GM23338 (cell line): ENCODE data around the gene TTC22. TPM values are rescaled to one million over a fixed set of nuclear protein-coding genes. Genes with fewer than 3 reads are reported as not detected.

Experiments
- ATAC-seq: fragments of 200-7000 bp; cut with Tn5 transposase; 3 replicates; pipeline ENCODE4 v1.9.1; 2020
- DNase-seq: peaks from one replicate; pipeline ENCODE4 v3.0.0-alpha.2; 2015; ENCODE audit warnings: low spot score
- H2AFZ ChIP-seq: fragments of 200-600 bp; sonication (generic); 2 replicates; pipeline ENCODE4 v1.8.0; 2016; ENCODE audit warnings: antibody characterized with exemption, mild to moderate bottlenecking, moderate library complexity
- H3F3A ChIP-seq: fragments of 200-600 bp; sonication (generic); replicated peaks from 2 replicates; pipeline ENCODE4 v1.8.0; 2017; ENCODE audit warnings: antibody characterized with exemption, mixed run types, low read depth
- H3K27ac ChIP-seq: fragments of 200-600 bp; sonication (generic); 2 replicates; pipeline ENCODE4 v1.6.1; 2016; ENCODE audit warnings: low read depth
- H3K27me3 ChIP-seq: fragments of 200-600 bp; sonication (generic); 2 replicates; pipeline ENCODE4 v1.8.0; 2016; ENCODE audit warnings: mild to moderate bottlenecking, mixed run types, moderate library complexity; ENCODE audit not compliant: insufficient read depth
- H3K36me3 ChIP-seq: fragments of 200-600 bp; sonication (generic); 2 replicates; pipeline ENCODE4 v1.8.0; 2016; ENCODE audit warnings: mild to moderate bottlenecking; ENCODE audit not compliant: insufficient read depth
- H3K4me1 ChIP-seq: fragments of 200-600 bp; sonication (generic); 2 replicates; pipeline ENCODE4 v1.8.0; 2016; ENCODE audit warnings: mild to moderate bottlenecking, moderate library complexity; ENCODE audit not compliant: insufficient read depth
- H3K4me2 ChIP-seq: fragments of 200-600 bp; sonication (generic); 2 replicates; pipeline ENCODE4 v1.7.1; 2017; ENCODE audit warnings: mixed run types
- H3K4me3 ChIP-seq: fragments of 200-600 bp; sonication (generic); 2 replicates; pipeline ENCODE4 v1.6.1; 2016; ENCODE audit warnings: mixed run types
- H3K79me2 ChIP-seq: fragments of 200-600 bp; sonication (generic); replicated peaks from 2 replicates; pipeline ENCODE4 v1.8.0; 2017; ENCODE audit warnings: mild to moderate bottlenecking; ENCODE audit not compliant: insufficient read depth
- H3K9me2 ChIP-seq: fragments of 200-600 bp; sonication (generic); 2 replicates; pipeline ENCODE4 v1.8.0; 2017; ENCODE audit not compliant: insufficient read depth
- H4K20me1 ChIP-seq: fragments of 200-600 bp; sonication (generic); replicated peaks from 2 replicates; pipeline ENCODE4 v1.8.0; 2017; ENCODE audit warnings: mild to moderate bottlenecking; ENCODE audit not compliant: insufficient read depth
- H3K27ac Mint-ChIP-seq: 2 replicates; pipeline ENCODE4 v1.8.0; 2020; ENCODE audit warnings: inconsistent platforms, mild to moderate bottlenecking, moderate library complexity, mixed read lengths
- H3K27me3 Mint-ChIP-seq: 3 replicates; pipeline ENCODE4 v1.8.0; 2022; ENCODE audit warnings: low read depth, mild to moderate bottlenecking, moderate library complexity, mixed read lengths, inconsistent platforms; ENCODE audit not compliant: insufficient read depth, poor library complexity
- H3K36me3 Mint-ChIP-seq: 3 replicates; pipeline ENCODE4 v1.8.0; 2021; ENCODE audit warnings: low read depth, mild to moderate bottlenecking, inconsistent platforms, moderate library complexity, mixed read lengths
- H3K4me1 Mint-ChIP-seq: 3 replicates; pipeline ENCODE4 v1.8.0; 2020; ENCODE audit warnings: mild to moderate bottlenecking, inconsistent platforms, mixed read lengths
- H3K4me3 Mint-ChIP-seq: 3 replicates; pipeline ENCODE4 v1.8.0; 2021; ENCODE audit warnings: moderate library complexity, mild to moderate bottlenecking, inconsistent platforms, mixed read lengths
- H3K9me3 Mint-ChIP-seq: 3 replicates; pipeline ENCODE4 v1.8.0; 2020; ENCODE audit warnings: moderate library complexity, mild to moderate bottlenecking, inconsistent platforms, mixed read lengths
- JUNB ChIP-seq: IDR thresholded peaks from one replicate; pipeline ENCODE4 v1.6.1; 2016; ENCODE audit warnings: antibody characterized with exemption; ENCODE audit not compliant: unreplicated experiment
- POLR2AphosphoS5 ChIP-seq: IDR thresholded peaks from 2 replicates; pipeline ENCODE4 v1.6.1; 2016; ENCODE audit warnings: antibody characterized with exemption, low read depth
- ZNF114 ChIP-seq: fragments of 250-450 bp; sonication (Bioruptor Pico); IDR thresholded peaks from 2 replicates; pipeline ENCODE4 v1.5.0; 2020; ENCODE audit warnings: mild to moderate bottlenecking, moderate library complexity
- ZNF331 ChIP-seq: fragments of 250-450 bp; sonication (Bioruptor Pico); IDR thresholded peaks from 2 replicates; pipeline ENCODE4 v1.5.0; 2020; ENCODE audit warnings: low read depth, mild to moderate bottlenecking, moderate library complexity
- polyA plus RNA-seq: library from polyadenylated mRNA; unstranded; fragments of >200 nt; fragmentation: Nextera tagmentation; extraction: Ambion mirVana; gene quantifications from 2 replicates; pipeline ENCODE4 v1.2.1, GENCODE V29; 2016
- total RNA-seq: library from RNA; depleted of rRNA; stranded (reverse); fragments of >200 nt; shearing (Covaris generic); gene quantifications from 2 replicates; pipeline ENCODE4 v1.2.3, GENCODE V29; 2014
- TF ChIP-seq, protein P1 (sequence below): IDR thresholded peaks from 2 replicates; pipeline ENCODE4 v1.6.1; 2016; ENCODE audit warnings: antibody characterized with exemption
- TF ChIP-seq, protein P2 (sequence below): IDR thresholded peaks from one replicate; pipeline ENCODE4 v1.6.1; 2018; ENCODE audit warnings: antibody characterized with exemption; ENCODE audit not compliant: unreplicated experiment
- TF ChIP-seq, protein P3 (sequence below): fragments of 250-450 bp; sonication (Bioruptor Pico); IDR thresholded peaks from 2 replicates; pipeline ENCODE4 v1.5.0; 2020; ENCODE audit warnings: mild to moderate bottlenecking, moderate library complexity

TTC22 gene
- total and polyA plus RNA-seq, 2 experiments from 2014 or later: 1.2 to 2.5 TPM

DNA sequence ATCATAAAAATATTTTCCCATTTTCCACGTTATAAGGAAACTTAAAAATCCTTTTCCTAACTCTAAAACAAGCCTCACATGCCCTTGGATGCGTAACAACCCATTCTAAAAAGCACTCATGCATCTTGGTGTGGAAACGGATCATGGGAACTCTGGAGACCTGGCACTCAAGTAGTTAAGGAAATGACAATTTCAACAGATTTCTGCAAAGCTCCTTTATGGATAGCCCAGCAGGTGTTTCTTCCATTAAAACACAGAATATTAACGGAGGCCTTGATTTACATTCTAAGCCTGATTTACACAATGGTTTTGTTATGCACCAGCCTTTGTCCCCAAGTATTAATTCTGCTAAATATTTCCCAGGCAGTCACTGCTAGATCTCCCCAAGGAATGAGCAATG, 49.7 kb downstream of the TTC22 start:
- H3K4me3 ChIP-seq: no peak overlapping the region
- H4K20me1 ChIP-seq: no peaks in the 10 kb centered on the region
- no peaks in the 10 kb centered on the region for H3K9me2 ChIP-seq
- no peak overlapping the region for H3K27ac ChIP-seq
- TF ChIP-seq, protein P1, sequence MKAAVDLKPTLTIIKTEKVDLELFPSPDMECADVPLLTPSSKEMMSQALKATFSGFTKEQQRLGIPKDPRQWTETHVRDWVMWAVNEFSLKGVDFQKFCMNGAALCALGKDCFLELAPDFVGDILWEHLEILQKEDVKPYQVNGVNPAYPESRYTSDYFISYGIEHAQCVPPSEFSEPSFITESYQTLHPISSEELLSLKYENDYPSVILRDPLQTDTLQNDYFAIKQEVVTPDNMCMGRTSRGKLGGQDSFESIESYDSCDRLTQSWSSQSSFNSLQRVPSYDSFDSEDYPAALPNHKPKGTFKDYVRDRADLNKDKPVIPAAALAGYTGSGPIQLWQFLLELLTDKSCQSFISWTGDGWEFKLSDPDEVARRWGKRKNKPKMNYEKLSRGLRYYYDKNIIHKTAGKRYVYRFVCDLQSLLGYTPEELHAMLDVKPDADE: no peak
- no peak for TF ChIP-seq ZNF331 (CRISPR knock-in tag)
- no peak for TF ChIP-seq ZNF114 (CRISPR knock-in tag)
- no peak for TF ChIP-seq JUNB
- no peak for TF ChIP-seq POLR2AphosphoS5
- TF ChIP-seq, protein P2, sequence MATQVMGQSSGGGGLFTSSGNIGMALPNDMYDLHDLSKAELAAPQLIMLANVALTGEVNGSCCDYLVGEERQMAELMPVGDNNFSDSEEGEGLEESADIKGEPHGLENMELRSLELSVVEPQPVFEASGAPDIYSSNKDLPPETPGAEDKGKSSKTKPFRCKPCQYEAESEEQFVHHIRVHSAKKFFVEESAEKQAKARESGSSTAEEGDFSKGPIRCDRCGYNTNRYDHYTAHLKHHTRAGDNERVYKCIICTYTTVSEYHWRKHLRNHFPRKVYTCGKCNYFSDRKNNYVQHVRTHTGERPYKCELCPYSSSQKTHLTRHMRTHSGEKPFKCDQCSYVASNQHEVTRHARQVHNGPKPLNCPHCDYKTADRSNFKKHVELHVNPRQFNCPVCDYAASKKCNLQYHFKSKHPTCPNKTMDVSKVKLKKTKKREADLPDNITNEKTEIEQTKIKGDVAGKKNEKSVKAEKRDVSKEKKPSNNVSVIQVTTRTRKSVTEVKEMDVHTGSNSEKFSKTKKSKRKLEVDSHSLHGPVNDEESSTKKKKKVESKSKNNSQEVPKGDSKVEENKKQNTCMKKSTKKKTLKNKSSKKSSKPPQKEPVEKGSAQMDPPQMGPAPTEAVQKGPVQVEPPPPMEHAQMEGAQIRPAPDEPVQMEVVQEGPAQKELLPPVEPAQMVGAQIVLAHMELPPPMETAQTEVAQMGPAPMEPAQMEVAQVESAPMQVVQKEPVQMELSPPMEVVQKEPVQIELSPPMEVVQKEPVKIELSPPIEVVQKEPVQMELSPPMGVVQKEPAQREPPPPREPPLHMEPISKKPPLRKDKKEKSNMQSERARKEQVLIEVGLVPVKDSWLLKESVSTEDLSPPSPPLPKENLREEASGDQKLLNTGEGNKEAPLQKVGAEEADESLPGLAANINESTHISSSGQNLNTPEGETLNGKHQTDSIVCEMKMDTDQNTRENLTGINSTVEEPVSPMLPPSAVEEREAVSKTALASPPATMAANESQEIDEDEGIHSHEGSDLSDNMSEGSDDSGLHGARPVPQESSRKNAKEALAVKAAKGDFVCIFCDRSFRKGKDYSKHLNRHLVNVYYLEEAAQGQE: no peak
- TF ChIP-seq, protein P3, sequence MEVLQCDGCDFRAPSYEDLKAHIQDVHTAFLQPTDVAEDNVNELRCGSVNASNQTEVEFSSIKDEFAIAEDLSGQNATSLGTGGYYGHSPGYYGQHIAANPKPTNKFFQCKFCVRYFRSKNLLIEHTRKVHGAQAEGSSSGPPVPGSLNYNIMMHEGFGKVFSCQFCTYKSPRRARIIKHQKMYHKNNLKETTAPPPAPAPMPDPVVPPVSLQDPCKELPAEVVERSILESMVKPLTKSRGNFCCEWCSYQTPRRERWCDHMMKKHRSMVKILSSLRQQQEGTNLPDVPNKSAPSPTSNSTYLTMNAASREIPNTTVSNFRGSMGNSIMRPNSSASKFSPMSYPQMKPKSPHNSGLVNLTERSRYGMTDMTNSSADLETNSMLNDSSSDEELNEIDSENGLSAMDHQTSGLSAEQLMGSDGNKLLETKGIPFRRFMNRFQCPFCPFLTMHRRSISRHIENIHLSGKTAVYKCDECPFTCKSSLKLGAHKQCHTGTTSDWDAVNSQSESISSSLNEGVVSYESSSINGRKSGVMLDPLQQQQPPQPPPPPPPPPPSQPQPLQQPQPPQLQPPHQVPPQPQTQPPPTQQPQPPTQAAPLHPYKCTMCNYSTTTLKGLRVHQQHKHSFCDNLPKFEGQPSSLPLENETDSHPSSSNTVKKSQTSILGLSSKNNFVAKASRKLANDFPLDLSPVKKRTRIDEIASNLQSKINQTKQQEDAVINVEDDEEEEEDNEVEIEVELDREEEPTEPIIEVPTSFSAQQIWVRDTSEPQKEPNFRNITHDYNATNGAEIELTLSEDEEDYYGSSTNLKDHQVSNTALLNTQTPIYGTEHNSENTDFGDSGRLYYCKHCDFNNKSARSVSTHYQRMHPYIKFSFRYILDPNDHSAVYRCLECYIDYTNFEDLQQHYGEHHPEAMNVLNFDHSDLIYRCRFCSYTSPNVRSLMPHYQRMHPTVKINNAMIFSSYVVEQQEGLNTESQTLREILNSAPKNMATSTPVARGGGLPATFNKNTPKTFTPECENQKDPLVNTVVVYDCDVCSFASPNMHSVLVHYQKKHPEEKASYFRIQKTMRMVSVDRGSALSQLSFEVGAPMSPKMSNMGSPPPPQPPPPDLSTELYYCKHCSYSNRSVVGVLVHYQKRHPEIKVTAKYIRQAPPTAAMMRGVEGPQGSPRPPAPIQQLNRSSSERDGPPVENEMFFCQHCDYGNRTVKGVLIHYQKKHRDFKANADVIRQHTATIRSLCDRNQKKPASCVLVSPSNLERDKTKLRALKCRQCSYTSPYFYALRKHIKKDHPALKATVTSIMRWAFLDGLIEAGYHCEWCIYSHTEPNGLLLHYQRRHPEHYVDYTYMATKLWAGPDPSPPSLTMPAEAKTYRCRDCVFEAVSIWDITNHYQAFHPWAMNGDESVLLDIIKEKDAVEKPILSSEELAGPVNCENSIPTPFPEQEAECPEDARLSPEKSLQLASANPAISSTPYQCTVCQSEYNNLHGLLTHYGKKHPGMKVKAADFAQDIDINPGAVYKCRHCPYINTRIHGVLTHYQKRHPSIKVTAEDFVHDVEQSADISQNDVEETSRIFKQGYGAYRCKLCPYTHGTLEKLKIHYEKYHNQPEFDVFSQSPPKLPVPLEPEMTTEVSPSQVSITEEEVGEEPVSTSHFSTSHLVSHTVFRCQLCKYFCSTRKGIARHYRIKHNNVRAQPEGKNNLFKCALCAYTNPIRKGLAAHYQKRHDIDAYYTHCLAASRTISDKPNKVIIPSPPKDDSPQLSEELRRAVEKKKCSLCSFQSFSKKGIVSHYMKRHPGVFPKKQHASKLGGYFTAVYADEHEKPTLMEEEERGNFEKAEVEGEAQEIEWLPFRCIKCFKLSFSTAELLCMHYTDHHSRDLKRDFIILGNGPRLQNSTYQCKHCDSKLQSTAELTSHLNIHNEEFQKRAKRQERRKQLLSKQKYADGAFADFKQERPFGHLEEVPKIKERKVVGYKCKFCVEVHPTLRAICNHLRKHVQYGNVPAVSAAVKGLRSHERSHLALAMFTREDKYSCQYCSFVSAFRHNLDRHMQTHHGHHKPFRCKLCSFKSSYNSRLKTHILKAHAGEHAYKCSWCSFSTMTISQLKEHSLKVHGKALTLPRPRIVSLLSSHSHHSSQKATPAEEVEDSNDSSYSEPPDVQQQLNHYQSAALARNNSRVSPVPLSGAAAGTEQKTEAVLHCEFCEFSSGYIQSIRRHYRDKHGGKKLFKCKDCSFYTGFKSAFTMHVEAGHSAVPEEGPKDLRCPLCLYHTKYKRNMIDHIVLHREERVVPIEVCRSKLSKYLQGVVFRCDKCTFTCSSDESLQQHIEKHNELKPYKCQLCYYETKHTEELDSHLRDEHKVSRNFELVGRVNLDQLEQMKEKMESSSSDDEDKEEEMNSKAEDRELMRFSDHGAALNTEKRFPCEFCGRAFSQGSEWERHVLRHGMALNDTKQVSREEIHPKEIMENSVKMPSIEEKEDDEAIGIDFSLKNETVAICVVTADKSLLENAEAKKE (CRISPR knock-in tag): no peak
- no peaks in the 10 kb centered on the region for H3K27me3 ChIP-seq
- no peaks in the 10 kb centered on the region for H3K9me3 Mint-ChIP-seq
- H3K27ac Mint-ChIP-seq: no peak overlapping the region
- peaks cover 10% of the 10 kb centered on the region for H3K27me3 Mint-ChIP-seq
- peak overlapping the region; percentile 56; the same call in 1 of the 2 replicates for H3K4me2 ChIP-seq
- H3K4me1 Mint-ChIP-seq: peaks cover 15% of the 10 kb centered on the region
- H3F3A ChIP-seq: no peaks in the 10 kb centered on the region
- H3K36me3 ChIP-seq: no peaks in the 10 kb centered on the region
- no peak overlapping the region for H3K4me3 Mint-ChIP-seq
- no peak for DNase-seq
- no peak for ATAC-seq
- H3K79me2 ChIP-seq: no peaks in the 10 kb centered on the region
- H3K36me3 Mint-ChIP-seq: no peaks in the 10 kb centered on the region
- H3K4me1 ChIP-seq: peaks cover 16% of the 10 kb centered on the region; the same call in 1 of the 2 replicates
- no peak overlapping the region for H2AFZ ChIP-seq
